ENCODE data around the gene EIF4A2. TPM values are rescaled to one million over a fixed set of nuclear protein-coding genes. Genes with fewer than 3 reads are reported as not detected.

Gene EIF4A2
- total RNA-seq, 1 experiment from 2014 or later, result 574 TPM

GRCh38 chr3:186832276-186832675 is 48.9 kb downstream of the EIF4A2 start:
- ATAC-seq (no peak), DNase-seq (ENCODE audit: low spot score) (no peak)
- H3K4me3 Mint-ChIP-seq, result no peak overlapping the region
- 0 out of 2 replicates have a peak, but pooled peaks cover 6% of the 10 kb centered on the region for H3K9me3 Mint-ChIP-seq
- H3K4me1 Mint-ChIP-seq, result peaks cover 11% of the 10 kb centered on the region
- no peak overlapping the region for H3K27ac Mint-ChIP-seq
- H3K36me3 Mint-ChIP-seq, result no peaks in the 10 kb centered on the region
- H3K27me3 Mint-ChIP-seq (ENCODE audit: low read depth), result peaks cover 53% of the 10 kb centered on the region
- TF ChIP-seq PRRX2 (CRISPR knock-in tag; IDR thresholded peaks at IDR 0.05) (no peak), ZMAT4 (CRISPR knock-in tag; IDR thresholded peaks at IDR 0.05) (no peak), GRHL2 (CRISPR knock-in tag; IDR thresholded peaks at IDR 0.05; ENCODE audit: insufficient replicate concordance, severe bottlenecking) (no peak), TEAD4 (CRISPR knock-in tag; IDR thresholded peaks at IDR 0.05) (no peak), IRF2 (CRISPR knock-in tag; IDR thresholded peaks at IDR 0.05; ENCODE audit: borderline replicate concordance, low read depth) (no peak), CBFB (CRISPR knock-in tag; IDR thresholded peaks at IDR 0.05; ENCODE audit: low read depth) (no peak), KAT7 (CRISPR knock-in tag; IDR thresholded peaks at IDR 0.05; ENCODE audit: borderline replicate concordance) (no peak), ATF2 (CRISPR knock-in tag; IDR thresholded peaks at IDR 0.05; ENCODE audit: borderline replicate concordance, low read depth) (no peak), AFF4 (CRISPR knock-in tag; IDR thresholded peaks at IDR 0.05; ENCODE audit: borderline replicate concordance) (no peak), ATF1 (CRISPR knock-in tag; IDR thresholded peaks at IDR 0.05) (no peak), ATF3 (CRISPR knock-in tag; conservative IDR thresholded peaks at IDR 0.05) (no peak), ZNF416 (CRISPR knock-in tag; IDR thresholded peaks at IDR 0.05) (no peak), EMX1 (CRISPR knock-in tag; IDR thresholded peaks at IDR 0.05) (no peak), SOX15 (CRISPR knock-in tag; IDR thresholded peaks at IDR 0.05) (no peak), MAX (CRISPR knock-in tag; IDR thresholded peaks at IDR 0.05) (no peak), GABPB1 (CRISPR knock-in tag; IDR thresholded peaks at IDR 0.05) (no peak), USF2 (CRISPR knock-in tag; IDR thresholded peaks at IDR 0.05) (no peak)
- CTCF ChIA-PET, result no interaction called here
- POLR2A ChIA-PET, result no interaction called here

Small RNA genes within 50 kb of the gene (microRNA-seq; reads per million reads assigned to microRNA genes)
- 10.5 reads per million, percentile 27 among the genes with 10 or more reads in this experiment for gene MIR1248 (ENCODE audit: borderline number of aligned reads)

Other genes with a start within 250 kb of the EIF4A2 start
- 1.7 to 2.9 TPM (median 1.9 TPM) in 3 replicates for gene CRYGS, start 239.2 kb upstream of the EIF4A2 start, total RNA-seq (2021)
- 10.6 to 11.5 TPM (median 11.3 TPM) in 3 replicates for gene TBCCD1, start 216.2 kb upstream of the EIF4A2 start, total RNA-seq (2021)
- gene DNAJB11, start 212.9 kb upstream of the EIF4A2 start, total RNA-seq (2021), result 44.2 to 56.3 TPM (median 47.8 TPM) in 3 replicates
- 1.5 to 1.9 TPM (median 1.8 TPM) in 3 replicates for gene AHSG, start 170.5 kb upstream of the EIF4A2 start, total RNA-seq (2021)
- gene FETUB, start 143.2 kb upstream of the EIF4A2 start, total RNA-seq (2021), result not detected in 3 replicates
- gene HRG, start 117.6 kb upstream of the EIF4A2 start, total RNA-seq (2021), result 0.11 to 0.24 TPM (median 0.11 TPM) in 3 replicates
- 0.13 to 0.44 TPM (median 0.34 TPM) in 3 replicates for gene KNG1, start 66.2 kb upstream of the EIF4A2 start, total RNA-seq (2021)
- gene RFC4, start 22.9 kb downstream of the EIF4A2 start, total RNA-seq (2021), result 89.2 to 104 TPM (median 91.8 TPM) in 3 replicates
- not detected in 3 replicates for gene ADIPOQ, start 59.1 kb downstream of the EIF4A2 start, total RNA-seq (2021)
- gene ST6GAL1, start 146.9 kb downstream of the EIF4A2 start, total RNA-seq (2021), result 82.5 to 87.5 TPM (median 83.4 TPM) in 3 replicates